NT2/D1 (cell line): ENCODE data around the gene PSKH1.
"Not testable (repeated sequence)": the region's sequence is repeated elsewhere in the genome, so short reads cannot be mapped to it uniquely, and the experiment has no call there.

ENCODE experiments used
- DNase-seq: peaks from one replicate; pipeline ENCODE4 v3.0.0-alpha.2; 2011; ENCODE audit warnings: low read depth, low spot score
- H3K27me3 ChIP-seq: 2 replicates; pipeline ENCODE4 v1.6.0; 2011; ENCODE audit warnings: mild to moderate bottlenecking; ENCODE audit not compliant: insufficient read length, insufficient read depth
- H3K36me3 ChIP-seq: 2 replicates; pipeline ENCODE4 v1.6.1; 2011; ENCODE audit warnings: mild to moderate bottlenecking, low read length, mixed read lengths; ENCODE audit not compliant: insufficient read depth, insufficient read length
- H3K4me1 ChIP-seq: 2 replicates; pipeline ENCODE4 v1.5.1; 2011; ENCODE audit not compliant: insufficient read depth, insufficient read length
- H3K4me3 ChIP-seq: 2 replicates; pipeline ENCODE4 v1.5.1; 2011; ENCODE audit warnings: low read depth; ENCODE audit not compliant: insufficient read length
- H3K9ac ChIP-seq: 2 replicates; pipeline ENCODE4 v1.6.0; 2011; ENCODE audit warnings: low read depth; ENCODE audit not compliant: insufficient read length
- H3K9me3 ChIP-seq: 2 replicates; pipeline ENCODE4 v1.5.1; 2011; ENCODE audit warnings: mild to moderate bottlenecking, low read length; ENCODE audit not compliant: insufficient read depth
- SUZ12 ChIP-seq: IDR thresholded peaks from 2 replicates; pipeline ENCODE4 v1.6.1; 2011; ENCODE audit not compliant: insufficient read length, insufficient read depth; ENCODE audit errors: extremely low read depth
- YY1 ChIP-seq: IDR thresholded peaks from 2 replicates; pipeline ENCODE4 v1.6.1; 2011; ENCODE audit not compliant: insufficient read length, insufficient read depth
- ZNF274 ChIP-seq: IDR thresholded peaks from 2 replicates; pipeline ENCODE4 v1.6.1; 2011; ENCODE audit warnings: mild to moderate bottlenecking, low read depth, low read length

The PSKH1 gene

DNA sequence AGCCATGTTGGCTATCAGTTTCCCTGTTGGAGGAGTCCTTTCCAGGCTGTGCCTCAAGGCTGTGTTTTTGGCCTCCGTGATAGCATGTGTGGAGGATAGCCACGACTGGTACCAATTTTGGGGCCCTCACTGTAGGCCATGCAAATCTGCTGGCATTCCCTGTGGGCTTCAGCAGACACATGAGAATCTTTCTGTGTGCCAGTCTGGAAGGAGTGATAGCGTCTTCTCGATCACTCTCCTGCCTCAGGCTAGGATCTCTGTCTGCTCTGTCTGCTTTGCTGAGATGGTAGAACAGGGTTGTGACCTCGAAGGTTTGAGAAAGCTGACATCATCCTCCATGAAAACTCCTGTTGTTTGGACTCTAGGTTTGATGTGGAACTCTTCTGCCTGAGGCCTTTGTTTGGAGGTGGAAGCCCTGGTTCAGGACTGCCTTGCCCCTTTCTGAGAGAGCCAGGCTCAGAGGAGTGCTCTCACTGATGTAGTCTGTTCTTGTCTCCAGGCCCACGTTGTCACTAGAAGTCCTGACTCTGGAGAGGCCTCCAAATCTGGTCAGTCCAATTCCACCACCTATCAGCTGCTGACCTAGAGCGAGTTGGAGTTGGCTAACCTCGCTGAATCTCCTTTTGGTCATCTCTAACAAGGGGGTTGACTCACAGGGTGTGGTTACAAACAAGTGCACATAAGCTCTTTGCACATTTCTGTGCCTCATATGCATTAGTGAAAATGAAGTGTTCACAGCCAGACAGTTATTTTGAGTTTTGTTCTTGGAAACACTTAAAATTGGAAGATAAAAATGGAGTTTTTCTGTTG lies 32.3 kb upstream of the PSKH1 start:
- H3K4me3 ChIP-seq = no peak overlapping the region
- no peak for DNase-seq
- H3K36me3 ChIP-seq = peaks cover 78% of the 10 kb centered on the region
- no peaks in the 10 kb centered on the region for H3K27me3 ChIP-seq
- peaks cover 27% of the 10 kb centered on the region for H3K4me1 ChIP-seq
- H3K9ac ChIP-seq = no peak overlapping the region
- no peaks in the 10 kb centered on the region for H3K9me3 ChIP-seq
- TF ChIP-seq SUZ12 (no peak), ZNF274 (no peak), YY1 (no peak)

- DNase-seq = no peak
- peaks cover 23% of the 10 kb centered on the region for H3K4me1 ChIP-seq
- H3K4me3 ChIP-seq = no peak overlapping the region
- H3K9me3 ChIP-seq = no peaks in the 10 kb centered on the region
- H3K36me3 ChIP-seq = peaks cover 83% of the 10 kb centered on the region
- TF ChIP-seq SUZ12 (no peak), ZNF274 (no peak), YY1 (no peak)
- H3K27me3 ChIP-seq = no peaks in the 10 kb centered on the region
- no peak overlapping the region for H3K9ac ChIP-seq
Observed at GRCh38 chr16:67861877-67862276, 31.2 kb upstream of the PSKH1 start.

GRCh38 chr16:67862623-67863583 lies 30.2 kb upstream of the PSKH1 start:
- no peak for DNase-seq
- Histone ChIP-seq H3K9ac (no peak overlapping the region), H3K9me3 (no peaks in the 10 kb centered on the region), H3K4me1 (peaks cover 17% of the 10 kb centered on the region), H3K36me3 (peaks cover 89% of the 10 kb centered on the region), H3K27me3 (no peaks in the 10 kb centered on the region), H3K4me3 (no peak overlapping the region)
- TF ChIP-seq SUZ12 (no peak), YY1 (no peak), ZNF274 (no peak)

DNA sequence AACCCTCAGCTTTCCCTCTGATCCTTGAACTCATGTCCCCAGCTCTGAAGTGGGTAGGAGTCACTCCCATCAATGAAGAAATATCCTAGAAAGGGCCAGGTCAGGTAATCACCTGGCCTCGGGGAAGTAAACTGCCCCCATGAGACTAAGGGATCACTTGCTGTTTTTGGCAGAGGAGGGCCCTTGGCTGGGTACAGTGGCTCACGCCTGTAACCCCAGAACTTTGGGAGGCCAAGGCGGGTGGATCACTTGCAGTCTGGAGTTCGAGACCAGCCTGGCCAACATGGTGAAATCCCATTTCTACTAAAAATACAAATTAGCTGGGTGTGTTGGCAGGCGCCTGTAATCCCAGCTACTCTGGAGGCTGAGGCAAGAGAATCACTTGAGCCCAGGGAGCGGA lies 29.0 kb upstream of the PSKH1 start:
- H3K36me3 ChIP-seq = peaks cover 91% of the 10 kb centered on the region
- not testable (repeated sequence) for H3K9ac ChIP-seq, H3K9me3 ChIP-seq, DNase-seq, H3K27me3 ChIP-seq, H3K4me3 ChIP-seq
- H3K4me1 ChIP-seq = peaks cover 14% of the 10 kb centered on the region

DNA sequence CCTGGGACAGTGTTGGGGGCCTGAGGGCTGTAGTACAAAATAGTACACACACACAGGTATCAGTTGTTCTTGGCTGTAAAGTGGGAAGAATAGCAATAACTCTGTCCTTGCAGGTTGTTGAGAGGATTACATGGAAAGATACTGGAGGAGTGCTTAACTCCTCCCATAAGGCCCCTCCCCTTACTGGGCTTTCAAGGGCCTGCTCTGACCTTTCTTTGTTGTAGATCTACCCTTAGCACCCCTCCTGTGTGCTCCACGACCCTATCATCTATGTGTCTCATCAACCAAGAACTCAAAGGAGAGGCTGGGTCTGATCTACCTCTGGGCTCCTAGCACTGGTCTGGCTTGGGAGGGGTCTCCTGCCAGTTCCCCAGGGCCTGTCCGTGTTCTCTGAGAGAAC lies 28.5 kb upstream of the PSKH1 start:
- H3K9ac ChIP-seq = no peak overlapping the region
- TF ChIP-seq YY1 (no peak), ZNF274 (no peak), SUZ12 (no peak)
- peaks cover 14% of the 10 kb centered on the region for H3K4me1 ChIP-seq
- H3K4me3 ChIP-seq = no peak overlapping the region
- H3K9me3 ChIP-seq = no peaks in the 10 kb centered on the region
- no peak for DNase-seq
- H3K36me3 ChIP-seq = peaks cover 93% of the 10 kb centered on the region
- no peaks in the 10 kb centered on the region for H3K27me3 ChIP-seq

GRCh38 chr16:67865318-67865717 lies 27.7 kb upstream of the PSKH1 start:
- Histone ChIP-seq H3K4me1 (peaks cover 14% of the 10 kb centered on the region), H3K9me3 (no peaks in the 10 kb centered on the region), H3K36me3 (peaks cover 97% of the 10 kb centered on the region), H3K9ac (no peak overlapping the region), H3K4me3 (no peak overlapping the region), H3K27me3 (no peaks in the 10 kb centered on the region)
- no peak for TF ChIP-seq ZNF274
- TF ChIP-seq YY1 = no peak
- TF ChIP-seq SUZ12 = no peak
- DNase-seq = no peak

- H3K4me3 ChIP-seq = no peak overlapping the region
- DNase-seq = no peak
- peaks cover 86% of the 10 kb centered on the region for H3K36me3 ChIP-seq
- no peak overlapping the region for H3K9ac ChIP-seq
- H3K4me1 ChIP-seq = peaks cover 5% of the 10 kb centered on the region
- no peaks in the 10 kb centered on the region for H3K27me3 ChIP-seq
- no peak for TF ChIP-seq SUZ12
- no peak for TF ChIP-seq YY1
- no peak for TF ChIP-seq ZNF274
- no peaks in the 10 kb centered on the region for H3K9me3 ChIP-seq
Observed at GRCh38 chr16:67868290-67868689, 24.8 kb upstream of the PSKH1 start.
